Astrocyte (in vitro differentiated cells and primary cell): Measurements from ENCODE around the gene COL6A3.

Experiments
- EZH2 ChIP-seq: IDR thresholded peaks from 2 replicates; pipeline ENCODE4 v1.6.1; 2012; ENCODE audit warnings: mild to moderate bottlenecking, low read length, inconsistent platforms; ENCODE audit not compliant: insufficient read depth
- TF ChIP-seq, protein P1 (sequence below): IDR thresholded peaks from 2 replicates; pipeline ENCODE4 v1.5.1; 2011; ENCODE audit warnings: low read depth, mild to moderate bottlenecking, inconsistent platforms, low read length, moderate library complexity; ENCODE audit not compliant: insufficient read depth

DNA sequence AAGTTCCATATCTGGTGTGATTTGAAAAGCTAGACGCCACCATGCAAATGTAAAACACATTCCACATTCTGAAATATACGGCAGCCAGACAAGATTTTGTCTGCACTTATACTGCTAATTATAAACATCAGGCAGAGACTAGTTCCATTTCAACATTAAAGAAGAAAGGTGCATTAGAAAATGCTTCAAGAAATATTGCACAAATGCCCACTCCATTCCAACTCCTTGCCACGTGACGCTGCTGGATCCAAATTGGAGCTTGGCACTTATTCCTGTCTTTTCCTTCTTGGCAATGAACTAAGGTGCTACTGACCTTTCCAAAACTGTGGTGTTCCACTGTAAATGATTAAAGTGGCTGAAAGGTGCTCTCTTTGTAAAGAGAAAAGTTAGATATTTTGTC lies 6.3 kb downstream of the COL6A3 start:
- TF ChIP-seq, protein P1, sequence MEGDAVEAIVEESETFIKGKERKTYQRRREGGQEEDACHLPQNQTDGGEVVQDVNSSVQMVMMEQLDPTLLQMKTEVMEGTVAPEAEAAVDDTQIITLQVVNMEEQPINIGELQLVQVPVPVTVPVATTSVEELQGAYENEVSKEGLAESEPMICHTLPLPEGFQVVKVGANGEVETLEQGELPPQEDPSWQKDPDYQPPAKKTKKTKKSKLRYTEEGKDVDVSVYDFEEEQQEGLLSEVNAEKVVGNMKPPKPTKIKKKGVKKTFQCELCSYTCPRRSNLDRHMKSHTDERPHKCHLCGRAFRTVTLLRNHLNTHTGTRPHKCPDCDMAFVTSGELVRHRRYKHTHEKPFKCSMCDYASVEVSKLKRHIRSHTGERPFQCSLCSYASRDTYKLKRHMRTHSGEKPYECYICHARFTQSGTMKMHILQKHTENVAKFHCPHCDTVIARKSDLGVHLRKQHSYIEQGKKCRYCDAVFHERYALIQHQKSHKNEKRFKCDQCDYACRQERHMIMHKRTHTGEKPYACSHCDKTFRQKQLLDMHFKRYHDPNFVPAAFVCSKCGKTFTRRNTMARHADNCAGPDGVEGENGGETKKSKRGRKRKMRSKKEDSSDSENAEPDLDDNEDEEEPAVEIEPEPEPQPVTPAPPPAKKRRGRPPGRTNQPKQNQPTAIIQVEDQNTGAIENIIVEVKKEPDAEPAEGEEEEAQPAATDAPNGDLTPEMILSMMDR: no peak
- TF ChIP-seq EZH2: no peak
